Liver (tissue), 3 donors: ENCODE results near the gene PDLIM4.

Experiments
- GABPA ChIP-seq, 2 donors: IDR thresholded peaks in 1 of 2; conservative IDR thresholded peaks in 1 of 2; 2 replicates each; pipeline ENCODE4 v1.6.1; 2016; ENCODE audit warnings: antibody characterized with exemption in 2 of 2, mild to moderate bottlenecking in 1 of 2, moderate library complexity in 1 of 2
- JUND ChIP-seq, 2 donors: IDR thresholded peaks; 2 replicates each; pipeline ENCODE4 v1.6.1; 2016; ENCODE audit warnings: antibody characterized with exemption in 2 of 2
- RXRA ChIP-seq, 2 donors: IDR thresholded peaks; 2 replicates each; pipeline ENCODE4 v1.6.1; 2017 to 2018; ENCODE audit warnings: antibody characterized with exemption in 2 of 2, mild to moderate bottlenecking in 1 of 2
- TF ChIP-seq, protein P1 (sequence below): fragments of 150-350 bp; IDR thresholded peaks from 2 replicates; pipeline ENCODE4 v1.5.1; 2017; ENCODE audit warnings: improper control_type of control experiment, low read depth, low read length; ENCODE audit not compliant: missing input control
- TF ChIP-seq, protein P2 (sequence below): IDR thresholded peaks from 2 replicates; pipeline ENCODE4 v1.6.1; 2016; ENCODE audit warnings: antibody characterized with exemption
- donor health status: healthy.
- donor health status: healthy.

DNA sequence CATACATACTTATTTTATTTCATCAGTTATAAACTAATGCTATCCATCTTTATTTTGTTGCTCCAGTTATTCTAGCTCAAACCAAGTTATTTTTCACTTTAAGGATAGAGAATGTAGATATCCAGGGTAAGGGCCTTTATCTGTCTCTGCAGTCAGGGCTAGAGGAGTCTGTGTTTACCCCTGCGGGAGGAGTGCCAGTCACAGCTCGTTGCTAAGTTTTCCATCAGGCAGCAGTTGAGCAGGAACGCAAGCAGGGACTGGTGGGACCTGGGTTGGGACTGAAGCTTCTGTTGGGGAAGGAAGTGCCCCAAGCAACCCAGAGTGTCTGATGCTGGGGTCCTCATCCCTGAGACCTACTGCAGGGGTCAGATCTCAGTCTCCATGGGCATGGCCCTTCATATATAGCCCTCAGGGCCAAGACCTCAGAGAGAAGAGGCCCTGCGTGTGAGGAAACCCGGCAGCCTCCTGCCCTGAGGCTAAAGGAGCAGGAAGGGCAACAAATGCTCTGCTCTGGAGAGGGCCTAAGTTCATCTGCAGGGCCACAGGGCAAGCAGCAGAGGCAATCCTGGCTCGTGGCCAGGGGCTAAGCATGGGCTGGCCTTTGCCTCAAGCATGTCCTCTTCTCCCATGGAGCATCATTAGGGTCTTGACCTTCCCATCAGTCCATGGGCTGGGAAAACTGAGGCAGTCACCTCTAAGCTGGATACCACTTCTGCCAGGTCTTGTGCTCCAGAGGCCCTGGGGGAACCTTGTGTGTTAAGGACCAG is 43.3 kb downstream of the PDLIM4 start:
- TF ChIP-seq, protein P1, sequence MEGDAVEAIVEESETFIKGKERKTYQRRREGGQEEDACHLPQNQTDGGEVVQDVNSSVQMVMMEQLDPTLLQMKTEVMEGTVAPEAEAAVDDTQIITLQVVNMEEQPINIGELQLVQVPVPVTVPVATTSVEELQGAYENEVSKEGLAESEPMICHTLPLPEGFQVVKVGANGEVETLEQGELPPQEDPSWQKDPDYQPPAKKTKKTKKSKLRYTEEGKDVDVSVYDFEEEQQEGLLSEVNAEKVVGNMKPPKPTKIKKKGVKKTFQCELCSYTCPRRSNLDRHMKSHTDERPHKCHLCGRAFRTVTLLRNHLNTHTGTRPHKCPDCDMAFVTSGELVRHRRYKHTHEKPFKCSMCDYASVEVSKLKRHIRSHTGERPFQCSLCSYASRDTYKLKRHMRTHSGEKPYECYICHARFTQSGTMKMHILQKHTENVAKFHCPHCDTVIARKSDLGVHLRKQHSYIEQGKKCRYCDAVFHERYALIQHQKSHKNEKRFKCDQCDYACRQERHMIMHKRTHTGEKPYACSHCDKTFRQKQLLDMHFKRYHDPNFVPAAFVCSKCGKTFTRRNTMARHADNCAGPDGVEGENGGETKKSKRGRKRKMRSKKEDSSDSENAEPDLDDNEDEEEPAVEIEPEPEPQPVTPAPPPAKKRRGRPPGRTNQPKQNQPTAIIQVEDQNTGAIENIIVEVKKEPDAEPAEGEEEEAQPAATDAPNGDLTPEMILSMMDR, result no peak
- TF ChIP-seq, protein P2, sequence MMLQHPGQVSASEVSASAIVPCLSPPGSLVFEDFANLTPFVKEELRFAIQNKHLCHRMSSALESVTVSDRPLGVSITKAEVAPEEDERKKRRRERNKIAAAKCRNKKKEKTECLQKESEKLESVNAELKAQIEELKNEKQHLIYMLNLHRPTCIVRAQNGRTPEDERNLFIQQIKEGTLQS, result no peak
- TF ChIP-seq RXRA (IDR thresholded peaks at IDR 0.05), result no peak
- no peak for TF ChIP-seq JUND (IDR thresholded peaks at IDR 0.05)
- no peak for TF ChIP-seq GABPA (IDR thresholded peaks at IDR 0.05 in 1 of 2, conservative IDR thresholded peaks at IDR 0.05 in 1 of 2)
